ENCODE data around the gene RAB11B. TPM values are rescaled to one million over a fixed set of nuclear protein-coding genes. Genes with fewer than 3 reads are reported as not detected.

Gene RAB11B
- 170 TPM for total RNA-seq

DNA sequence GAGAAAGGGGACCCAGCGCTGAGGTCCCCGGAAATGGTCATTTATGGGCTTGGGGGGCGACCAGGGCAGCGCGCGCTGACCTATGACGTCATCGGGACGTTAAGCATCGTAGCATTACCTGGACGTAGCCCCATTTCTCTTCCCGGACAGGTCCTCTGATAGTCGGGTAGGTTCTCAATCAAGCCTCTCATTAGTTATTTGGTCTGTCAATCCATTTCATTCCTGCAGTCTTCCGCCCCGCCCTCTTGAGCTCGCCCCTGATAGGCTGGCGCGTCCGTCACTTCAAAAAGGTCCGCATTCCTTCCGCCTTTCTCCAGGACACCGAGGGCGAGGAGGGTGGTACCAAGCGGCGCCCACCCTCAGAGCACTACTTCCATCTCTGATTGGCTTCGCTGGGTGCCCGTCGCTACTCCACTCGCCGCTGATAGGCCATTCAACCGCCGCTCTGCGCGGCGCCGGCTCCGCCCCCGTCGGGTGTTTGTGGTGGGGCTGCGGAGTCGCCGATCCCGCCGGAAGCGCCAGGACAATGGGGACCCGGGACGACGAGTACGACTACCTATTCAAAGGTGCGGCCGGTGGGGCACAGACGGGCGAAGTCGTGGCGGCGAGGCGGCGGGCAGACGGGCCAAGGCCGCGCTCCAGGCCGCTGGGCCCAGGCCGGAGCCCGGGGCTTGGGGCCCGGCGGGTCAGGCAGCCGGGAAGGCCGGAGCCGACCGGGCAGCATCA is at the start of gene RAB11B:
Gene RAB11B (plus strand): TSS at position 470 of the 726 bp plus-strand sequence. CDS start 57 bp downstream, at position 527.

DNA sequence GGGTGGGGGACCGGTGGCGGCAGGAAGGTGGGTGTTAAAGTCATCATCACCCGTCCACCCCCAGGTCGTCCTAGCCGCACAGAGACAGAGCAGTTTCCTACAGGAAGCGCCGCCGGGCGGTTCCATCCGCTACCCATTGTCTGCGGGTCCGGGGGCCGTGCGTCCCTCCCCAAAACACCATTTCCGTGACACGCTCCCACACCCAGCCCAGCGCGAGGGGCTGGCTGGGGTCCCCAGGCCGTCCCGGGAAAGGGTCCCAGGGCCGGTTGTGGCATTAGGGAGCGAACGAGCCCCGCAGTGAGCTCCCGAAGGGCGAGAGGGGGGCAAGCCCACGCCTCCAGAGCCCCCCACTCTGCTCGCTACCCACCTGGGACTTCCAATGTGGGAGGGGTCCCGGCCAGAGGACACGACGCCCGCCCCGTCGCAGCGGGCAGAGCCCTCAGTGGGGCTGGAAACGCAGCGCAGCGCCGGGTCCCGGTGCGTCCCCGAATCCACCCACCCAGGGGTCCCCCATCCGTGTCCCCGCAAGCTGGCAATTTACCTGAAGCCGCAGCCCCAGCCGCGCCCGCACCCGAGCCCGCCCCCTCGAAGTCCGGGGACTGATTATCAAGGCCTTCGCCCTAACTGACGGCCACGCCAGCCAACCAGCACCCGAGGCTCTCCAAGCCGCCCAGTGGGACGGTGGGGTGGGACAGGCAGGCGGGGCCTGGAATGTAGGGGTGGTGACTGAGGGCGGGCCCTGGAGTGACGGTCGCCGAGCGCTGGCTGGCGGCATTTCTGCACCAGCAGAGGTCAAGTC is 47.3 kb upstream of the RAB11B start, which contains the start of gene KANK3:
Gene KANK3 (minus strand): TSS at position 579 of the 799 bp plus-strand sequence. CDS start 5,434 bp downstream, outside the sequence.

GRCh38 chr19:8363803-8364771 is 26.1 kb upstream of the RAB11B start, which contains the start of gene ANGPTL4:
TSS of gene ANGPTL4 (plus strand) at chr19:8364155. CDS start at chr19:8364322, 167 bp downstream.

GRCh38 chr19:8412783-8413628 is 22.8 kb downstream of the RAB11B start, which contains the start of gene MARCHF2:
TSS of gene MARCHF2 (plus strand) at chr19:8413305. CDS start at chr19:8421841, 8,536 bp downstream.

GRCh38 chr19:8444677-8445487 is 54.7 kb downstream of the RAB11B start, which contains the start of gene HNRNPM:
TSS of gene HNRNPM (plus strand) at chr19:8444975. CDS start at chr19:8444999, 24 bp downstream.

Small RNAs within 50 kb of the gene (small RNA-seq; reads per million reads assigned to genes)
- not detected for gene MIR4999 (ENCODE audit: low replicate concordance)

Other genes with a start within 250 kb of the RAB11B start
- 75.1 TPM for gene FBN3, start 240.8 kb upstream of the RAB11B start, total RNA-seq
- gene CERS4, start 181.0 kb upstream of the RAB11B start, total RNA-seq = 66.0 TPM
- 16.9 TPM for gene CD320, start 82.0 kb upstream of the RAB11B start, total RNA-seq
- gene NDUFA7, start 69.0 kb upstream of the RAB11B start, total RNA-seq = 5.9 TPM
- gene RPS28, start 68.9 kb upstream of the RAB11B start, total RNA-seq = 189 TPM
- 3.8 TPM for gene KANK3, start 47.1 kb upstream of the RAB11B start, total RNA-seq
- 0.63 TPM for gene ANGPTL4, start 26.2 kb upstream of the RAB11B start, total RNA-seq
- 37.9 TPM for gene MARCHF2, start 22.9 kb downstream of the RAB11B start, total RNA-seq
- 121 TPM for gene HNRNPM, start 54.6 kb downstream of the RAB11B start, total RNA-seq
- gene PRAM1, start 112.3 kb downstream of the RAB11B start, total RNA-seq = not detected
- gene ZNF414, start 123.8 kb downstream of the RAB11B start, total RNA-seq = 6.6 TPM
- gene MYO1F, start 187.1 kb downstream of the RAB11B start, total RNA-seq = 1.6 TPM
- gene ADAMTS10, start 220.4 kb downstream of the RAB11B start, total RNA-seq = 145 TPM
- gene NFILZ, start 240.3 kb downstream of the RAB11B start, total RNA-seq = not detected

All from parietal lobe (tissue), 2 donors.